ENCODE results near the gene PRAC1. TPM values are rescaled to one million over a fixed set of nuclear protein-coding genes. Genes with fewer than 3 reads are reported as not detected.

PRAC1 gene
- total RNA-seq, 1 experiment from 2014 or later, result not detected

DNA sequence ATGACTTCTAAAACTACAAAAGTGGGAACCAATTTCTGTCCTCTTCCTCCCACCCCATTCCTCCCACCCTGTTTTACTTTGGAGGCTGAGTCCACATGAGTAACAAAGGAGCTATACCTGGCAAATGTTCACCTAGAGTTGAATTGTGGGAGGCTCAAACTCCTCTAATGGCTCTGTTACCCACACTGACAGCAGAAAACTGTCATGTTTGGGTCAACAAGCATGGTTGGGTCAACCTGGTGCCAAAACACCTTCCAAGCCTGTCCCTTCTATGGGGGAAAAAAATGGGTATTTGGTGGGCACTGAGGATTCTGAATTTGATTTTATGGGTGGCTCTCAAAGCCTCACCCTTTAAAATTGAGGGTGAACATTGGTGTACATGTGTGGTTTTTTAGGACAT, 18.2 kb upstream of the PRAC1 start:
- no peak overlapping the region for H2AFZ ChIP-seq (ENCODE audit: low read depth, low read length, poor library complexity, severe bottlenecking)
- H3K27ac ChIP-seq (ENCODE audit: low read depth, low read length), result no peak overlapping the region
- H3K9ac ChIP-seq (ENCODE audit: low read length), result no peak overlapping the region
- ChIA-PET RAD21 (ENCODE audit: low non-redundant PET in 1 of 2, low total read pairs in 2 of 2, uncharacterized antibody in 2 of 2, unreplicated experiment in 2 of 2) (no interaction called here), POLR2A (no interaction called here), CTCF (no interaction called here)
- no peaks in the 10 kb centered on the region for H3K36me3 ChIP-seq (ENCODE audit: control insufficient read depth in 1 of 2, insufficient read depth in 2 of 2, low read length in 2 of 2)
- H3K4me2 ChIP-seq (ENCODE audit: low read length), result no peak overlapping the region
- BruUV-seq (replicated peaks), result no TSS peak
- intact Hi-C loops (cut with micrococcal nuclease), result no loop called here
- TF ChIP-seq POLR2A (IDR thresholded peaks at IDR 0.05; ENCODE audit: borderline replicate concordance, extremely low read depth, insufficient read depth, insufficient read length), result no peak
- no peak for TF ChIP-seq CEBPB (IDR thresholded peaks at IDR 0.05; ENCODE audit: low read depth)
- TF ChIP-seq FOSL1 (IDR thresholded peaks at IDR 0.05; ENCODE audit: low read depth), result no peak
- TF ChIP-seq EZH2 (IDR thresholded peaks at IDR 0.05), result no peak
- TF ChIP-seq ELF1 (IDR thresholded peaks at IDR 0.05; ENCODE audit: borderline replicate concordance, low read depth), result no peak
- TF ChIP-seq, protein P1, sequence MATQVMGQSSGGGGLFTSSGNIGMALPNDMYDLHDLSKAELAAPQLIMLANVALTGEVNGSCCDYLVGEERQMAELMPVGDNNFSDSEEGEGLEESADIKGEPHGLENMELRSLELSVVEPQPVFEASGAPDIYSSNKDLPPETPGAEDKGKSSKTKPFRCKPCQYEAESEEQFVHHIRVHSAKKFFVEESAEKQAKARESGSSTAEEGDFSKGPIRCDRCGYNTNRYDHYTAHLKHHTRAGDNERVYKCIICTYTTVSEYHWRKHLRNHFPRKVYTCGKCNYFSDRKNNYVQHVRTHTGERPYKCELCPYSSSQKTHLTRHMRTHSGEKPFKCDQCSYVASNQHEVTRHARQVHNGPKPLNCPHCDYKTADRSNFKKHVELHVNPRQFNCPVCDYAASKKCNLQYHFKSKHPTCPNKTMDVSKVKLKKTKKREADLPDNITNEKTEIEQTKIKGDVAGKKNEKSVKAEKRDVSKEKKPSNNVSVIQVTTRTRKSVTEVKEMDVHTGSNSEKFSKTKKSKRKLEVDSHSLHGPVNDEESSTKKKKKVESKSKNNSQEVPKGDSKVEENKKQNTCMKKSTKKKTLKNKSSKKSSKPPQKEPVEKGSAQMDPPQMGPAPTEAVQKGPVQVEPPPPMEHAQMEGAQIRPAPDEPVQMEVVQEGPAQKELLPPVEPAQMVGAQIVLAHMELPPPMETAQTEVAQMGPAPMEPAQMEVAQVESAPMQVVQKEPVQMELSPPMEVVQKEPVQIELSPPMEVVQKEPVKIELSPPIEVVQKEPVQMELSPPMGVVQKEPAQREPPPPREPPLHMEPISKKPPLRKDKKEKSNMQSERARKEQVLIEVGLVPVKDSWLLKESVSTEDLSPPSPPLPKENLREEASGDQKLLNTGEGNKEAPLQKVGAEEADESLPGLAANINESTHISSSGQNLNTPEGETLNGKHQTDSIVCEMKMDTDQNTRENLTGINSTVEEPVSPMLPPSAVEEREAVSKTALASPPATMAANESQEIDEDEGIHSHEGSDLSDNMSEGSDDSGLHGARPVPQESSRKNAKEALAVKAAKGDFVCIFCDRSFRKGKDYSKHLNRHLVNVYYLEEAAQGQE (IDR thresholded peaks at IDR 0.05; ENCODE audit: low read depth), result no peak
- TF ChIP-seq POLR2AphosphoS5 (IDR thresholded peaks at IDR 0.05; ENCODE audit: low read depth, low read length), result no peak
- TF ChIP-seq ZNF274 (IDR thresholded peaks at IDR 0.05; ENCODE audit: low read depth, low read length), result no peak
- no peak for TF ChIP-seq TCF7L2 (IDR thresholded peaks at IDR 0.05; ENCODE audit: borderline replicate concordance, extremely low read depth, insufficient read depth, insufficient read length)
- no peak for TF ChIP-seq CBX3 (IDR thresholded peaks at IDR 0.05; ENCODE audit: low read depth)
- no peak for TF ChIP-seq SRF (IDR thresholded peaks at IDR 0.05; ENCODE audit: low read depth)
- H3K9me3 ChIP-seq (ENCODE audit: control insufficient read depth in 1 of 2, insufficient read depth in 1 of 2, low read depth in 1 of 2, low read length in 2 of 2), result no peaks in the 10 kb centered on the region
- H3K27me3 ChIP-seq (ENCODE audit: insufficient read depth, low read length), result peaks cover 46% of the 10 kb centered on the region
- no peaks in the 10 kb centered on the region for H3K4me1 ChIP-seq (ENCODE audit: control insufficient read depth in 1 of 2, insufficient read depth in 2 of 2, low read length in 2 of 2)
- ATAC-seq (no peak), DNase-seq (ENCODE audit: low read depth, low spot score) (no peak)
- no peak overlapping the region for H3K4me3 ChIP-seq (replicated peaks in 1 of 2; ENCODE audit: low read depth in 1 of 2, low read length in 2 of 2)
- H4K20me1 ChIP-seq (ENCODE audit: insufficient read depth), result no peaks in the 10 kb centered on the region
- H3K79me2 ChIP-seq (ENCODE audit: insufficient read depth, low read length), result no peaks in the 10 kb centered on the region
- no peaks in the 10 kb centered on the region for H3K9me2 ChIP-seq (ENCODE audit: insufficient read depth)
